Stimulated activated CD8-positive, alpha-beta memory T cell treated with anti-CD3 and anti-CD28 coated beads, Interleukin-12 subunit alpha, Interleukin-12 subunit beta, amount 100 ng/mL, for 24 hours (primary cell): ENCODE data around the gene ASGR1.
"Not testable (repeated sequence)": the region's sequence is repeated elsewhere in the genome, so short reads cannot be mapped to it uniquely, and the experiment has no call there.

Source experiments
- DNase-seq: peaks from one replicate; pipeline ENCODE4 v3.0.0-alpha.2; 2020; ENCODE audit errors: extremely low read depth

Gene ASGR1

GRCh38 chr17:7159571-7159970 lies 19.6 kb downstream of the ASGR1 start:
- DNase-seq, result not testable (repeated sequence)

- not testable (repeated sequence) for DNase-seq
These were observed 20.7 kb downstream of the ASGR1 start for GRCh38 chr17:7158424-7158823.

GRCh38 chr17:7156342-7156940 lies 22.7 kb downstream of the ASGR1 start:
- DNase-seq, result no peak

- no peak for DNase-seq
These were observed 31.4 kb downstream of the ASGR1 start for GRCh38 chr17:7147772-7148171.

- DNase-seq, result no peak
These were observed 33.1 kb downstream of the ASGR1 start for GRCh38 chr17:7146115-7146514.

- no peak for DNase-seq
These were observed 35.0 kb downstream of the ASGR1 start for GRCh38 chr17:7144213-7144612.

GRCh38 chr17:7141824-7142223 lies 37.3 kb downstream of the ASGR1 start:
- DNase-seq, result no peak

- no peak for DNase-seq
These were observed 39.8 kb downstream of the ASGR1 start for GRCh38 chr17:7139400-7139799.

GRCh38 chr17:7138800-7139381 lies 40.3 kb downstream of the ASGR1 start:
- no peak for DNase-seq

- DNase-seq, result no peak
These were observed 41.8 kb downstream of the ASGR1 start for GRCh38 chr17:7137171-7137943.

- DNase-seq, result peak; percentile 50
These were observed 42.8 kb downstream of the ASGR1 start for GRCh38 chr17:7136266-7136877.

GRCh38 chr17:7133916-7134315 lies 45.3 kb downstream of the ASGR1 start:
- no peak for DNase-seq

- DNase-seq, result no peak
These were observed 45.7 kb downstream of the ASGR1 start for GRCh38 chr17:7133424-7133823.

- DNase-seq, result peak; percentile 10
These were observed 46.6 kb downstream of the ASGR1 start for GRCh38 chr17:7132511-7133094.

GRCh38 chr17:7131423-7131791 lies 47.8 kb downstream of the ASGR1 start:
- DNase-seq, result no peak

GRCh38 chr17:7130621-7131422 lies 48.3 kb downstream of the ASGR1 start:
- no peak for DNase-seq

GRCh38 chr17:7129311-7129710 lies 49.9 kb downstream of the ASGR1 start:
- no peak for DNase-seq

- DNase-seq, result no peak
These were observed 51.0 kb downstream of the ASGR1 start for GRCh38 chr17:7128160-7128559.

GRCh38 chr17:7127501-7127900 lies 51.7 kb downstream of the ASGR1 start:
- DNase-seq, result not testable (repeated sequence)

GRCh38 chr17:7126386-7126785 lies 52.8 kb downstream of the ASGR1 start:
- DNase-seq, result not testable (repeated sequence)

GRCh38 chr17:7124923-7125322 lies 54.2 kb downstream of the ASGR1 start:
- no peak for DNase-seq

- no peak for DNase-seq
These were observed 55.3 kb downstream of the ASGR1 start for GRCh38 chr17:7123844-7124243.
